ENCODE results near the gene PHLDA3. TPM values are rescaled to one million over a fixed set of nuclear protein-coding genes. Genes with fewer than 3 reads are reported as not detected.
A peak's percentile ranks its signal among the peaks of the same experiment; 100 is the strongest.

Gene PHLDA3
- total RNA-seq, 1 experiment from 2014 or later = 36.1 TPM

DNA sequence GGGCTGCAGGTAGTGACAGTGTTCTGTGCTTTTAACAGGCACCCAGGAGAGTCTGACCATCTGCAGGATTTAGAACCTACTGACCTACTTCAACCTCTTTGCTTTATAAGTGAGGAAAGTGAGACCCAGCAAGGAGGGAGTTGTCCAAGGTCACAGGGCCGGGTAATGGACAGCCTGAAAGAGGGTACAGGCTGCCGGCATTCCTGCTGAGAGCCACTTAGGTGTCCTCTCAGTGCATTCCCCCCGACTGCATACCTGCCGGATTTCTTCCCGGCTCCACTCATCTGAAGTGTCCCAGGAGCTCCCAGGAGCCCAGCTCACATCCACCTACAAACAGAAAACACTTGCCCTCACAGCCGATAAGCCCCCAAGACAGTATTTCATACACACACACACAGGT, 13.9 kb downstream of the PHLDA3 start:
- in situ Hi-C loops (cut with HindIII; ENCODE audit: low pct_unique_long_range_greater_than_20kb, low sequenced_read_pairs) = no loop called here
- DNase-seq (ENCODE audit: low read depth, low spot score) = no peak

- DNase-seq (ENCODE audit: low read depth, low spot score) = no peak
- in situ Hi-C loops (cut with HindIII; ENCODE audit: low pct_unique_long_range_greater_than_20kb, low sequenced_read_pairs) = no loop called here
These were observed 14.4 kb downstream of the PHLDA3 start for GRCh38 chr1:201454608-201455007.

GRCh38 chr1:201452866-201453265, 16.1 kb downstream of the PHLDA3 start:
- no peak for DNase-seq (ENCODE audit: low read depth, low spot score)
- in situ Hi-C loops (cut with HindIII; ENCODE audit: low pct_unique_long_range_greater_than_20kb, low sequenced_read_pairs) = no loop called here

DNA sequence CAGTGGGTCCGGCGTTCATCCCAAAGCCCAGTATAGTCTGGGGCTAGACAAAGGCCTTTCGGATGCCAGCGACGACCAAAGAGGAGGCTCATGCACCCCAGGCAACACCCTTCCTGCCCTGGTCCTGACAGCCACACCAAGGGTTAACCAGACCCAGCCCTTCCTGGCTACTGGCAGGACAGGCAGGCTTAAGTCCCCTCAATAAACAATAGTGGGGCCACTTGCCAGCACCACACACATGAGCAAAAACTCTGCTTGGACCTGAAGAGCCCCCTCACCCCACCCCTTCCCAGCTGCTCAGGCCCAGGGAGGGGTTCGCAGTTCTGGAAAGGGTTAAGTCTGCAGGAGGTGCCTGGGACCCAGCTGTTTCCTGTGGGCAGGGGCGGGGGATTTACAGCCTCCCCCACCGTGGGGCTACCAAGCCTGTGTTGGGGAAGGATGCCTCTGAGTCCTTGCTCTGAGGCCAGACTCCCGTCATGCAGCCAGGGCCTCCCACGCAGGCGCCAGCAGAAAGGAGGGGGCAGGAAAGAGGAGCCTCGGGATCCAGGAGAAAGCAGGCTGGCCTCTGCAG, 18.2 kb downstream of the PHLDA3 start:
- peak; percentile 24 for DNase-seq (ENCODE audit: low read depth, low spot score)
- in situ Hi-C loops (cut with HindIII; ENCODE audit: low pct_unique_long_range_greater_than_20kb, low sequenced_read_pairs) = no loop called here

DNA sequence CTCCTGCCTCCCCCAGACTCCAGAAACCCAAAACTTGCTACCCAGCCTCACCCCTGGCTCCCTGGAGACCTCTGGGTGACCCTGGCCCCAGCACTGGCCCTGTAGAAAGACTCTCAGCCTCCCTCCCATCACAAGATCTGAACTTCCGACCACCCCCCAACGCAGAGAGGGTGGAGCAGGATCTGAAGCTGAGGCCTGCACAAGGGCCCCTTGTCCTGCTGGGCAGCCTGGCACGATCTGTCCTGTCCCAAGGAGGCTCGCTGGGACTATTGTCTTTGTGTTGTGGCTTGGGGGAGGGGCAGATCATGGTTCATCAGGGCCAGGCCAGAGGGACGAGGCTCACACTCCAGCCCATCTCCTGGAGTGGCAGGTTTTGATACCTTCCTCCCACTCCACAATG, 20.0 kb downstream of the PHLDA3 start:
- in situ Hi-C loops (cut with HindIII; ENCODE audit: low pct_unique_long_range_greater_than_20kb, low sequenced_read_pairs) = no loop called here
- DNase-seq (ENCODE audit: low read depth, low spot score) = peak; percentile 75

DNA sequence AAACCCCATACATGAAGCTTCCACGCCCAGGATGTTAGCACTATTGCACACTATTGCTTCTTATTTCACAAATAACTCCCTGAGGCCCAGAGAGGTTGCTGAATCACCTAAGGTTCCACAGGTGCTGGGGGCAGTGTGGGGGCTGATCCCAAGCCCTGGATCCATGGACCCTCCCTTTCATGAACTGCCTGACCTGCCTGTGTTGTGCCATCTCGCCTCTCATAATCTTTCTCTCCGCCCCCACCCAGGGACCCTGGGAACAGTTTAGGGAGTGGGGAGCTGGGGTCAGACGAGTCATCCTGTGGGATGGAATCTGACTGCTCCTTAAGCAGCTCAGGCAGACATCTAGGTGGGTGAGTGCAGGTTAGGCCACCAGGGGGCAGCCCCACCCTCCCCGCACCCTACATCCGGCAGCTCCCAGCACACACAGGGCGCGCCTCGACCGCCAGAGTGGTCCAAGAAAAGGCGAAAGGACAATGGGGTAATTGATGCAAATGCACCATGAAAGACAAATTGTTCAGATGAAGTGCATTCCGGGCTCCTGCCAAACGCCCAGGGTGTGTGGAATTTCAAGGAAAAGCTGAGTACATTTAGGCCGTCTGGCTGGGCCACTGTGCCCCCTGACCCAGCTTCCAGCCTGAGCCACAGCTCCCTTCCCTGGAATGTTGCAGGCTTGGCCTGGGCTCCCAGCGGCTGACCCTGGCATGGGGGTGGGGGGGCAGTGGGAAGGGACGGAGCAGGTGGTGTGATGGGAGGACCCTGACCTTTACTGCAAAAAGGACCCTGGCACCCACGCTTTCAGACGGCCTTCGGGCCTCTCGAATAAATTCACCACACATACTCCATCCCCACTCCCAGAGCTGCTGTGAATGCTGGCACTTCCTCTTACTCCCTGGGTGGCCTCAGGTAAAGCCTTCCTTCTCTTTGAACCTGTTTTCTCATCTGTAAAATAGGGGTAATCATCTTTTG, 20.8 kb downstream of the PHLDA3 start:
- in situ Hi-C loops (cut with HindIII; ENCODE audit: low pct_unique_long_range_greater_than_20kb, low sequenced_read_pairs) = no loop called here
- DNase-seq (ENCODE audit: low read depth, low spot score) = peak; percentile 87

GRCh38 chr1:201445310-201445709, 23.7 kb downstream of the PHLDA3 start:
- DNase-seq (ENCODE audit: low read depth, low spot score) = peak; percentile 64
- in situ Hi-C loops (cut with HindIII; ENCODE audit: low pct_unique_long_range_greater_than_20kb, low sequenced_read_pairs) = no loop called here

DNA sequence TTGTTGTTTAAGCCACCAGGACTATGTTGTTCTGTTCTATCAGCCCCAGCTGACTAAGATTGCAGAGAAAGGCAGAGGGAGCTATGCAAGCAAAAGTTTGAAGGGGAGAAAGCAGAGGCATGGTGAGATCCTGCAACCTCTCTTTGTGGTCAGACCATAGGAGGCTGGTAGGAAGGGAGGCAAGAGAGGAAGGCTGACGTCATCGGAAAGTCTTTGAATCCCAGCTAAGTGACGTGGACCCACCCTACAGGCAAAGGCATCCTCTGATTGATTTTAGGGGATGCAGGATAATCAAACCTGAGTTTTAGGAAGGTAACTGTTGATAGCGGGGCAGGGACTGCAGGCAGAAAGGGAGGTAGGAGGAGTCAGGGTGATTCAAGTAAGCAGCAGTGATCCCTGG, 24.2 kb downstream of the PHLDA3 start:
- in situ Hi-C loops (cut with HindIII; ENCODE audit: low pct_unique_long_range_greater_than_20kb, low sequenced_read_pairs) = no loop called here
- DNase-seq (ENCODE audit: low read depth, low spot score) = peak; percentile 45

DNA sequence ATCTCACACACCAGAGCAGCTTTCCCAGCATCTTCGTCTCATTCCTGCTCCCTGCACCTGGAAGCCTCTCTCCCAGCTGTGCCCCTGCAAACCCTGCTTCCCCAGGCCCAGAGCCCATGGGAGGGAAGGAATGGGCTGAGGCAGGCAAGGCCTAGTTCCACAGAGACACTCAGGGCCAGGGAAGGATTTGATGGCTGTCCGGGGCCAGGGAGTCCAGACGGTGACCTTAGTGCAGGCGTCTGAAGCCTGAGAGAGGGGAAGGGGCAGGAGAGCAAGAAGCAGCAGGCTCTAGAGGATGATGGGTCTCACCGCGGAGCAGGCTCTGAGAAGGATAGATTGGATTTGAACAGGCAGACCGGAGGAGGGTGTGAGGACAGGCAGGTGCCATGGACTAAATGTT, 25.2 kb downstream of the PHLDA3 start:
- no peak for DNase-seq (ENCODE audit: low read depth, low spot score)
- in situ Hi-C loops (cut with HindIII; ENCODE audit: low pct_unique_long_range_greater_than_20kb, low sequenced_read_pairs) = no loop called here

GRCh38 chr1:201436969-201437368, 32.0 kb downstream of the PHLDA3 start:
- no peak for DNase-seq (ENCODE audit: low read depth, low spot score)
- in situ Hi-C loops (cut with HindIII; ENCODE audit: low pct_unique_long_range_greater_than_20kb, low sequenced_read_pairs) = no loop called here

DNA sequence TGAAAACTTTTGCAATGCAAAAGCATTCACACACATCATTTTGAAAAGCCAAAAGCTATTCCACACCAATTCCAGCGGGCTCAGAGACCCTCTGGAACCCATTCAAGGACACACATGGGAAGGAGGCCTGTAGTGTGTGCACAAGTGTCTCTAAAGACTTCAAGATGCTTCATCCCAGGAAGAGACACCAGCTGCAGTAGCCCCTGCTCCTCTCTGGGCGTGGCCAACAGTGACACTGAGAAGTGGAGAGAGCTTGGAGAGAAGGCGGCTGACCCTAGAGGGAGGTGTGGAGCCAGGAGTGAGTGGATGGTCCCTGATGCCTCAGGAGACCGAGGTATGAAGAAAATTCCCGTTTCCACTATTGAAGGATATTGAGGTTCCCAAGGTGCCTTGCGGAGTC, 32.6 kb downstream of the PHLDA3 start:
- in situ Hi-C loops (cut with HindIII; ENCODE audit: low pct_unique_long_range_greater_than_20kb, low sequenced_read_pairs) = no loop called here
- DNase-seq (ENCODE audit: low read depth, low spot score) = peak; percentile 60

- no peak for DNase-seq (ENCODE audit: low read depth, low spot score)
- in situ Hi-C loops (cut with HindIII; ENCODE audit: low pct_unique_long_range_greater_than_20kb, low sequenced_read_pairs) = no loop called here
These were observed 34.7 kb downstream of the PHLDA3 start for GRCh38 chr1:201434266-201434665.

DNA sequence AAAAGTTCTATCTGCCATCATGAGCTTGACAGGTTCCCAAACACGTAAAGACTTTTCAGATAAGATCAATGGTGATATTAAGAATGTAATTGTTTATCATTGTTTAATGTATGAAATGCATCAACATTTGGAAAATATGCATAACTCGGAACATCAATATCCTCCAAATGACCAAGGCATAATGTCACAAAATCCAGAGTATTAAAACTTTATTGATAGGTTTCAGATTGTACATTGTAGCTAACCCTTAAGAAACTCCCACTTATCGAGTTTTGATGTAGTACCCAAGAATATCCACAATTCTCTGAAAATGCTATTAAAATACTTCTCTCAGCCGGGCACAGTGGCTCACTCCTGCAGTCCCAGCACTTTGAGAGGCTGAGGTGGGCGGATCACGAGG, 35.4 kb downstream of the PHLDA3 start:
- in situ Hi-C loops (cut with HindIII; ENCODE audit: low pct_unique_long_range_greater_than_20kb, low sequenced_read_pairs) = no loop called here

DNA sequence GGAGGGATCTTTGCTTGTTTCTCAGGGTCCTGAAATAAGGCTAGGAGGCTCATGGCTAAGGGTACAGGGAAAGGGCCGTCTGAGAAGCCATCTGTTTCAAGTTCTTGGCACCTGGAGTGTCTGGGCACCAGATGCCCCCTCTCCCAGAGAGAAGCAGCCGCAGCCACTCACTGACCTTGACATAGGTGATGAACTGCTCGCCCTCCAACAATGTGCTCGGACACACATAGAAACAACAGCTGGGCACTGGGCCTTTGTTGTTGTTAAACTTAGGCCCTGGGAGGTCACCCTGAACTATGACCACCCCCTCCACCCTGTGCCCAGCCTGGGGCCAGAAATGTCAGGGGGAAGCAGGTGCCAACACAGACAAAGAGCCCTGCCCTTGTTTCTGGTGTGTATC, 38.2 kb downstream of the PHLDA3 start:
- in situ Hi-C loops (cut with HindIII; ENCODE audit: low pct_unique_long_range_greater_than_20kb, low sequenced_read_pairs) = no loop called here

More for the DNA sequence above, 35.4 kb downstream of the PHLDA3 start:
- DNase-seq (ENCODE audit: low read depth, low spot score) = no peak

GRCh38 chr1:201429736-201430501, 39.1 kb downstream of the PHLDA3 start:
- DNase-seq (ENCODE audit: low read depth, low spot score) = no peak
- in situ Hi-C loops (cut with HindIII; ENCODE audit: low pct_unique_long_range_greater_than_20kb, low sequenced_read_pairs) = no loop called here

More for the DNA sequence above, 38.2 kb downstream of the PHLDA3 start:
- no peak for DNase-seq (ENCODE audit: low read depth, low spot score)

- in situ Hi-C loops (cut with HindIII; ENCODE audit: low pct_unique_long_range_greater_than_20kb, low sequenced_read_pairs) = no loop called here
- DNase-seq (ENCODE audit: low read depth, low spot score) = no peak
These were observed 41.0 kb downstream of the PHLDA3 start for GRCh38 chr1:201427963-201428362.

DNA sequence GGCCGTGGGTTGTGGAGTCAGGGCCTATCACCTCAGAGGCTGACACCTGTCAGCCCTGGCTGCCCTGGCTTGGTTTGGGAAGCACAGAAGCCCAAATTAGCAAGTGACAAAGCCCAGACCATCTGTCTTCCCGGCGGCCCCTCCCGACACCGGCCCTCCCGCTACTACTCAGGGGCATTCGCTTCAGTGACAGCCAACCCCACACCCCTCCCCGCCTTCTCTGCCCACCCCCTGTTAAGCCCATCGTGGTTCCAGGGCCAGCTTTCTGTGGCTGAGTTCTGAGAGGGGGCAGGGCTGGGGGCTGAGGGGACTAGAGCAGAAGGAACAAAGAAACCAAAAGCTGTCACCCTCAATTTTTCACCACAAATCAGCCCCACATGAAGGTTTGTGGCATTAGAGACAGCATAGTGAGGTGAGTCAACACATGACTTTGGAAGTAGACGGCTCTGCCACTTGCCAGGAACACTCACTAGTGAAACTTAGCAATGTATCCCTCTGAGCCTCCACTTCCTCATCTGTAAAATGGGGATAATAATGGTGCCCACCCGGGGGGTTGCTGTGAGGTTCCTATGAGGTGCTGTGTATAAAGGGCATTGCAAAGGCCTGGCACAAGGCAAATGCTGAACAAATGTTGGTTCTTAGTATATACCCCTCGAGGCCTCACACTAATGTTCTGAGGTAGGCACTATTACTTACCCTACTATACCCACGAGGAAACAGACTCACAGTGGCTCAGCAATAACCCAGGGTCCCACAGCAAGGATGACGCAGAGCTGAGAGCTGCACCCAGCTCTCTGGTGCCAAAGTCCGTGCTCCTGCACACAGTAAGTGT, 42.3 kb downstream of the PHLDA3 start:
- in situ Hi-C loops (cut with HindIII; ENCODE audit: low pct_unique_long_range_greater_than_20kb, low sequenced_read_pairs) = no loop called here
- DNase-seq (ENCODE audit: low read depth, low spot score) = no peak

Measured in SK-MEL-5 (cell line).